ENCODE measurements around the gene PSORS1C1.
A peak's percentile ranks its signal among the peaks of the same experiment; 100 is the strongest.
"Not testable (repeated sequence)": the region's sequence is repeated elsewhere in the genome, so short reads cannot be mapped to it uniquely, and the experiment has no call there.

PSORS1C1 gene

GRCh38 chr6:31180500-31180899, 65.9 kb downstream of the PSORS1C1 start:
- TF ChIP-seq CTCF (IDR thresholded peaks at IDR 0.05; ENCODE audit: low read depth, low read length, missing control alignments), result no peak
- DNase-seq (ENCODE audit: low read depth), result no peak
- in situ Hi-C loops (cut with HindIII; ENCODE audit: low sequenced_read_pairs), result no loop called here
- H3K4me3 ChIP-seq (ENCODE audit: low read depth, low read length), result peak overlapping the region; percentile 27

- in situ Hi-C loops (cut with HindIII; ENCODE audit: low sequenced_read_pairs); DNase-seq (ENCODE audit: low read depth): not testable (repeated sequence)
Observed at GRCh38 chr6:31183287-31183686, 68.7 kb downstream of the PSORS1C1 start.

GRCh38 chr6:31183859-31184258, 69.3 kb downstream of the PSORS1C1 start:
- H3K4me3 ChIP-seq (ENCODE audit: low read depth, low read length); DNase-seq (ENCODE audit: low read depth); in situ Hi-C loops (cut with HindIII; ENCODE audit: low sequenced_read_pairs): not testable (repeated sequence)

More at GRCh38 chr6:31183287-31183686, 68.7 kb downstream of the PSORS1C1 start:
- not testable (repeated sequence) for H3K4me3 ChIP-seq (ENCODE audit: low read depth, low read length)

GRCh38 chr6:31185695-31186051, 71.1 kb downstream of the PSORS1C1 start:
- DNase-seq (ENCODE audit: low read depth); H3K4me3 ChIP-seq (ENCODE audit: low read depth, low read length); in situ Hi-C loops (cut with HindIII; ENCODE audit: low sequenced_read_pairs): not testable (repeated sequence)

DNA sequence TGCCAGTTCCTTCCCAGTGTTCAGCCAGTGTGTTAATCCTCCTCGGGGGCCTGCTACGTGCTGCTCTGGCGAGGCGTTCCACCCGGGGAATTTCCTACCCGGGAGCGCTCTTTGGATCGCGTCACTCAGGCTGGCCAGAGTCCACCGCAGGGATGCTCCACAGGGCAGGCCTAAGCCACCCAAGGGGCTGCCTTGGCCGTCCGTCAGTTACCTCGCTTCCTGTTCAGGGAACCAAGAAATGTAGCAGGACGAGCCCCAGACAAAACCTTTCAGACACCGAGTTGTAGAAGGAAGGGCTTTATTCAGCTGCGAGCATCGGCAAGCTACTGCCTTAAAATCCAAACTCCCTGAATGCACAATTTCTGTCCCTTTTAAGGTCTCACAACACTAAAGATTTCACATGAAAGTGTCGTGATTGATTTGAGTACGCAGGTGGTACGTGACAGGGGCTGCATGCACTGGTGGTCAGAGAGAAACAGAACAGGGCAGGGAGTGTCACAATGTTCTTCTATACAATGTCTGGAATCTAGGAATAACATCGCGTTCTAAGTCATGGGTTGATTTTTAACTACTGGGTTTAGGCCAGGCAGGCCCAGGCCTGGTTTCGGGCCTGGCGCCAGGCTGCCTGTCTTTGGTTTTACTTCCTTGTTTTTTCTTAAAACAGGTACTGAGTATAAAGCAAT, 71.6 kb downstream of the PSORS1C1 start:
- H3K4me3 ChIP-seq (ENCODE audit: low read depth, low read length), result no peak overlapping the region
- DNase-seq (ENCODE audit: low read depth), result no peak
- in situ Hi-C loops (cut with HindIII; ENCODE audit: low sequenced_read_pairs), result no loop called here
- no peak for TF ChIP-seq CTCF (IDR thresholded peaks at IDR 0.05; ENCODE audit: low read depth, low read length, missing control alignments)

- in situ Hi-C loops (cut with HindIII; ENCODE audit: low sequenced_read_pairs), result no loop called here
- no peak for TF ChIP-seq CTCF (IDR thresholded peaks at IDR 0.05; ENCODE audit: low read depth, low read length, missing control alignments)
Observed at GRCh38 chr6:31187780-31188194, 73.2 kb downstream of the PSORS1C1 start.

DNA sequence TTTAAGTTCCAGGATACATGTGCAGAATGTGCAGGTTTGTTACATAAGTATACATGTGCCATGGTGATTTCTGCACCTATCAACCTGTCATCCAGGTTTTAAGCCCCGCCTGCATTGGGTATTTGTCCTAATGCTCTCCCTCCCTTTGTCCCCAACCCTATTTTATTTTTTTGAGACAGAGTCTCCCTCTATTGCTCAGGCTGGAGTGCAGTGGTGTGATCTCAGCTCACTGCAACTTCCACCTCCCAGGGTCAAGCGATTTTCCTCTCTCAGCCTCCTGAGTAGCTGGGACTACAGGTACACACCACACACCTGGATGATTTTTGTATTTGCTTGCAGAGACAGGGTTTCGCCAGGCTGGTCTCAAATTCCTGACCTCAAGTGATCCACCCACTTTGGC, 74.6 kb downstream of the PSORS1C1 start:
- in situ Hi-C loops (cut with HindIII; ENCODE audit: low sequenced_read_pairs); DNase-seq (ENCODE audit: low read depth); H3K4me3 ChIP-seq (ENCODE audit: low read depth, low read length): not testable (repeated sequence)

More at GRCh38 chr6:31187780-31188194, 73.2 kb downstream of the PSORS1C1 start:
- DNase-seq (ENCODE audit: low read depth), result no peak
- H3K4me3 ChIP-seq (ENCODE audit: low read depth, low read length), result no peak overlapping the region

All from astrocyte of the cerebellum (primary cell).